Caco-2 (cell line): ENCODE measurements around the gene JARID2. TPM values are rescaled to one million over a fixed set of nuclear protein-coding genes. Genes with fewer than 3 reads are reported as not detected.

Experiments used
- BruUV-seq: library from RNA; stranded (reverse); fragments of 400-500 nt; replicated peaks from 2 replicates; lab custom pipeline; 2021; lab: Mats Ljungman, UMichigan
- CTCF ChIA-PET: fragments of 300-600 bp; sonication (Branson Sonifier 250); formaldehyde crosslinking; loops from one replicate; lab custom pipeline; 2022; ENCODE audit warnings: antibody characterized with exemption; lab: Charles Lee
- POLR2A ChIA-PET: fragments of 300-600 bp; sonication (Branson Sonifier 250); formaldehyde crosslinking; loops from one replicate; lab custom pipeline; 2022; ENCODE audit warnings: antibody characterized with exemption; lab: Charles Lee
- DNase-seq, 2 experiments: peaks; one replicate each; pipeline versions ENCODE4 v3.0.0 to v3.0.0-alpha.2; 2020 to 2022
- H3K27me3 ChIP-seq: replicated peaks from 2 replicates; pipeline ENCODE4 v1.6.0; 2011; ENCODE audit warnings: low read length; ENCODE audit not compliant: control insufficient read depth, insufficient read depth
- H3K36me3 ChIP-seq: 2 replicates; pipeline ENCODE4 v1.5.1; 2011; ENCODE audit warnings: low read length; ENCODE audit not compliant: control insufficient read depth, insufficient read depth
- H3K4me1 ChIP-seq: fragments of 250-450 bp; sonication (Bioruptor Pico); 2 replicates; pipeline ENCODE4 v1.5.1; 2020; ENCODE audit warnings: mild to moderate bottlenecking
- H3K4me3 ChIP-seq: 2 replicates; pipeline ENCODE4 v1.5.1; 2011; ENCODE audit warnings: low read depth, mild to moderate bottlenecking, control low read depth, low read length
- H3K9me3 ChIP-seq: fragments of 250-450 bp; sonication (Bioruptor Pico); 2 replicates; pipeline ENCODE4 v1.5.1; 2020; ENCODE audit warnings: mild to moderate bottlenecking, moderate library complexity
- H3K27ac Mint-ChIP-seq: one replicate; pipeline ENCODE4 v1.8.0; 2022; ENCODE audit warnings: mixed read lengths; ENCODE audit not compliant: unreplicated experiment
- H3K27me3 Mint-ChIP-seq: one replicate; pipeline ENCODE4 v1.8.0; 2022; ENCODE audit warnings: mixed read lengths; ENCODE audit not compliant: insufficient read depth, unreplicated experiment
- H3K36me3 Mint-ChIP-seq: one replicate; pipeline ENCODE4 v1.8.0; 2022; ENCODE audit warnings: mild to moderate bottlenecking, mixed read lengths; ENCODE audit not compliant: insufficient read depth, unreplicated experiment
- H3K4me1 Mint-ChIP-seq: one replicate; pipeline ENCODE4 v1.8.0; 2022; ENCODE audit warnings: low read depth, mixed read lengths; ENCODE audit not compliant: unreplicated experiment
- H3K4me3 Mint-ChIP-seq: one replicate; pipeline ENCODE4 v1.8.0; 2022; ENCODE audit warnings: mild to moderate bottlenecking, moderate library complexity, mixed read lengths; ENCODE audit not compliant: unreplicated experiment
- H3K9me3 Mint-ChIP-seq: one replicate; pipeline ENCODE4 v1.8.0; 2022; ENCODE audit warnings: mixed read lengths; ENCODE audit not compliant: unreplicated experiment
- CTCF ChIP-seq, 2 experiments: fragments of 200-600 bp in 1 of 2; IDR thresholded peaks; 1 replicate in 1 of 2; 2 replicates in 1 of 2; pipeline versions ENCODE4 v1.5.1 to v1.8.0; 2011 to 2022; ENCODE audit warnings: antibody characterized with exemption in 1 of 2, control low read depth in 1 of 2, inconsistent platforms in 1 of 2, low read depth in 1 of 2, low read length in 1 of 2, mild to moderate bottlenecking in 1 of 2, moderate library complexity in 1 of 2; ENCODE audit not compliant: insufficient read depth in 1 of 2, severe bottlenecking in 1 of 2, unreplicated experiment in 1 of 2
- intact Hi-C: fragments of 100-400 bp; cut with micrococcal nuclease; formaldehyde crosslinking; loops from one replicate; pipeline ENCODE4 v1.10.0; 2022; ENCODE audit not compliant: unreplicated experiment
- total RNA-seq: library from RNA; stranded (reverse); gene quantifications from 2 replicates; pipeline ENCODE4 v1.2.3, GENCODE V29; 2022

JARID2 gene
- total RNA-seq, 1 experiment from 2014 or later, result 18.3 TPM

- Mint-ChIP-seq H3K4me3 (no peak overlapping the region), H3K4me1 (no peaks in the 10 kb centered on the region), H3K27me3 (no peaks in the 10 kb centered on the region), H3K9me3 (no peaks in the 10 kb centered on the region), H3K27ac (no peak overlapping the region), H3K36me3 (no peaks in the 10 kb centered on the region)
- no peaks in the 10 kb centered on the region for H3K36me3 ChIP-seq
- no peak for TF ChIP-seq CTCF (IDR thresholded peaks at IDR 0.05; ENCODE audit: insufficient read depth in 1 of 2, low read depth in 1 of 2, low read length in 1 of 2, severe bottlenecking in 1 of 2, unreplicated experiment in 1 of 2)
- POLR2A ChIA-PET, result no interaction called here
- H3K4me3 ChIP-seq, result no peak overlapping the region
- CTCF ChIA-PET, result no interaction called here
- H3K27me3 ChIP-seq, result no peaks in the 10 kb centered on the region
- BruUV-seq, result no TSS peak
- intact Hi-C loops, result no loop called here
- no peak for DNase-seq
- no peaks in the 10 kb centered on the region for H3K4me1 ChIP-seq
- H3K9me3 ChIP-seq, result no peaks in the 10 kb centered on the region
These were observed 237.2 kb downstream of the JARID2 start for GRCh38 chr6:15483060-15483459.

GRCh38 chr6:15484140-15484539 is 238.3 kb downstream of the JARID2 start:
- H3K4me1 Mint-ChIP-seq, result no peaks in the 10 kb centered on the region
- H3K27ac Mint-ChIP-seq, result no peak overlapping the region
- Histone ChIP-seq H3K36me3 (no peaks in the 10 kb centered on the region), H3K4me1 (no peaks in the 10 kb centered on the region), H3K4me3 (no peak overlapping the region), H3K27me3 (no peaks in the 10 kb centered on the region), H3K9me3 (no peaks in the 10 kb centered on the region)
- CTCF ChIA-PET, result no interaction called here
- POLR2A ChIA-PET, result no interaction called here
- DNase-seq, result no peak
- intact Hi-C loops, result no loop called here
- BruUV-seq, result no TSS peak
- no peak for TF ChIP-seq CTCF (IDR thresholded peaks at IDR 0.05; ENCODE audit: insufficient read depth in 1 of 2, low read depth in 1 of 2, low read length in 1 of 2, severe bottlenecking in 1 of 2, unreplicated experiment in 1 of 2)
- no peaks in the 10 kb centered on the region for H3K9me3 Mint-ChIP-seq
- no peaks in the 10 kb centered on the region for H3K36me3 Mint-ChIP-seq
- no peaks in the 10 kb centered on the region for H3K27me3 Mint-ChIP-seq
- H3K4me3 Mint-ChIP-seq, result no peak overlapping the region

GRCh38 chr6:15484821-15485220 is 239.0 kb downstream of the JARID2 start:
- intact Hi-C loops, result no loop called here
- H3K4me3 Mint-ChIP-seq, result no peak overlapping the region
- no peaks in the 10 kb centered on the region for H3K9me3 ChIP-seq
- no peaks in the 10 kb centered on the region for H3K27me3 Mint-ChIP-seq
- no peaks in the 10 kb centered on the region for H3K9me3 Mint-ChIP-seq
- ChIA-PET POLR2A (no interaction called here), CTCF (no interaction called here)
- H3K27me3 ChIP-seq, result no peaks in the 10 kb centered on the region
- no peak overlapping the region for H3K4me3 ChIP-seq
- H3K27ac Mint-ChIP-seq, result no peak overlapping the region
- H3K36me3 ChIP-seq, result no peaks in the 10 kb centered on the region
- H3K4me1 Mint-ChIP-seq, result no peaks in the 10 kb centered on the region
- BruUV-seq, result no TSS peak
- no peaks in the 10 kb centered on the region for H3K4me1 ChIP-seq
- no peak for DNase-seq
- TF ChIP-seq CTCF (IDR thresholded peaks at IDR 0.05; ENCODE audit: insufficient read depth in 1 of 2, low read depth in 1 of 2, low read length in 1 of 2, severe bottlenecking in 1 of 2, unreplicated experiment in 1 of 2), result no peak
- no peaks in the 10 kb centered on the region for H3K36me3 Mint-ChIP-seq
